ENCODE results near the gene SPN.
"Not testable (repeated sequence)": the region's sequence is repeated elsewhere in the genome, so short reads cannot be mapped to it uniquely, and the experiment has no call there.

SPN gene

DNA sequence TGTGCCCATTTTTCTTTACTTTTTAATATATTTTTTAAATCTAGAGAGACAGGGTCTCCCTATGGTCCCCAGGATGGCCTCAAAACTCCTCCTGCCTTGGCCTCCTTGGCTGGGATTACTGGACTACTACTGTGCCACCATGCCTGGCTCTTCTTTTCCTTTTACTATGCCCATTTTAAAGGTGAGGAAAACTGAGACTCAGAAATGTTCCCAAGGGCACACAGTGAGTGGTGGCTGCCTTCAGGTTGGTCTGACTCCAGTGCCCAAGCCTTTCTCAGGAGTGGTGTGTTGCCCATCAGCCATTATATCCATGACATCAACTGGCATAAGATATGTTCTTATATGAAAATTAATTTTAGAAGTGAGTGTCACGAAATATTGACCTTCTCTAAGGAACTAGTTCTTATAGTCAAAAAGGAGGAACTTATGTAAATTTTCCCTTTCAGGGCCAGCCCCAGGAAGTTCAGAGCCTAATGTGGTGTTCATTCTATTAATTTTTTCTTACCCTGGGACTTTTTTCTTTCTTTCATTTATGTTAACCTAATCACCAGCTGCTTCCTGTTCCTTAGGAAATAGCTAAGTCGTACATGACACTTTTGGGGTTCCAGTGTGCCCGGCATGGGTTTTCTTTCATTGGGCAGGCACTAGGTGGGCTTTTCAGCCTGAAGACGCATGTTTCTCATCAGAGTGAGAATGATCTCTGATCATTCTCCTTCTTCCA lies 17.9 kb upstream of the SPN start:
- no peak for FAIRE-seq
- DNase-seq (ENCODE audit: insufficient read length, low spot score): no peak

GRCh38 chr16:29645694-29646187 lies 17.3 kb upstream of the SPN start:
- FAIRE-seq (no peak), DNase-seq (ENCODE audit: insufficient read length, low spot score) (no peak)

DNA sequence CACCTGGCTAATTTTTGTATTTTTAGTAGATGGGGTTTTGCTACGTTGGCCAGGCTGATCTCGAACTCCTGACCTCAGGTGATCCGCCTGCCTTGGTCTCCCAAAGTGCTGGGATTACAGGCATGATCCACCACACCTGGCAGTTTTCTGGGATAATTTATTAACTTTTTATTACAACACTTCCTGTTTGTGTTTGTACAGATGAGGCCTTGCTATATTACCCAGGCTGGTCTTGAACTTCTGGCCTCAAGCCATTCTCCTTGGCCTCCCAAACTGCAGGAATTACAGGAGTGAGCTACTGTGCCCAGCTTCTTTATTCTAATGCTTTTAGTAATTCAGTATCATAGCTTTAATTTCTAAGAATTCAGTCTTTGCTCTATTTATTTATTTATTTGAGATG lies 16.1 kb upstream of the SPN start:
- DNase-seq (ENCODE audit: insufficient read length, low spot score) (no peak), FAIRE-seq (no peak)

GRCh38 chr16:29649588-29650494 lies 13.2 kb upstream of the SPN start:
- no peak for DNase-seq (ENCODE audit: insufficient read length, low spot score)
- no peak for FAIRE-seq

GRCh38 chr16:29650771-29651170 lies 12.3 kb upstream of the SPN start:
- no peak for DNase-seq (ENCODE audit: insufficient read length, low spot score)
- no peak for FAIRE-seq

- DNase-seq (ENCODE audit: insufficient read length, low spot score) (no peak), FAIRE-seq (no peak)
Observed at GRCh38 chr16:29651774-29652349, 11.2 kb upstream of the SPN start.

DNA sequence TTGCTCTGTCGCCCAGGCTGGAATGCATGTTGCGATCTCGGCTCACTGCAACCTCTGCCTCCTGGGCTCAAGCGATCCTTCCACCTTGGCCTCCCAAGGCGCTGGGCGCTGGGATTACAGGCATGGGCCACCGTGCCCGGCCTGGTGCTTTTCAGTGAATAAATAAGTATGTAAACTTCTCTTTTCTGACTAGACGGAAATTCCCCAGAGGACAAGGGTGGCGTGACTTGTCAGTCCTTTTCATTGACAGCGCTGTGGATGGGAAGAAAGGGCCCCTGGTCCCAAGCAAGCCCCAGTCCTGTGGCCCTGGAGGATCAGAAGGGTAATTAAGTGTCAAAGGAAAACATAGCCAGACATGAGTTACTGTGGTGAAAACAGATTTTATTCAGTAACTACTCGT lies 9.6 kb upstream of the SPN start:
- FAIRE-seq: no peak
- no peak for DNase-seq (ENCODE audit: insufficient read length, low spot score)

DNA sequence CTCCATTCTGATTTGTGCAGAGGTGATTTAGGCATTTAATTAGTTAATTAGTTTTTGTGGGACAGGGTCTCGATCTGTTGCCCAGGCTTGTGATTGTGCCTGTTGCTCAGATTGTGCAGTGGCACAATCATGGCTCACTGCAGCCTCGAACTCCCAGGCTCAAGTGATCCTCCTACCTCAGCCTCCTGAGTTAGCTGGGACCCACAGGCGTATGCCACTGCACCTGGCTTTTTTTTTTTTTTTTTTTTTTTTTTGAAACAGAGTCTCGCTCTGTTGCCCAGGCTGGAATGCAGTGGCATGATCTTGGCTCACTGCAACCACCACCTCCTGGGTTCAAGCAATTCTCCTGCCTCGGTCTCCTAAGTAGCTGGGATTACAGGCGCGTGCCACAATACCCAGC lies 9.2 kb upstream of the SPN start:
- FAIRE-seq; DNase-seq (ENCODE audit: insufficient read length, low spot score): not testable (repeated sequence)

GRCh38 chr16:29656688-29657523 lies 6.1 kb upstream of the SPN start:
- no peak for FAIRE-seq

DNA sequence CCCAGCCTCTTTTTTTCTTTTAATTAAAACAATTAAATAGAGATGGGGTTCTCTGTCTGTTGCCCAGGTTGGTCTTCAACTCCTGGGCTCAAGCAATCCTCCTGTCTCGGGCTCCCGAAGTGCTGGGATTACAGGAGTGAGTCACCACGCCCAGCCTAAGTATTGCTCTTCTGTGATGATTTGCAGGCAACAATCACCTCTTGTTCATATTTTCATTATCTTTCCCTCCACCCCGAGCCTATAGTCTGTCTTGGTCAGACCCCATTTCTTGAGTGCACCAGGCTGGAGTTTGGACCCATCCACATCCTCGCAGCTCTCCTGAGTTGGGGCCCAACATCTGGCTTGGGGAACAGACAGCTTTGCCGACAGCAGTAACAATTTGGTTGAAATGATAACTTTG lies 4.3 kb upstream of the SPN start:
- DNase-seq (ENCODE audit: insufficient read length, low spot score) (no peak), FAIRE-seq (no peak)

More at GRCh38 chr16:29656688-29657523, 6.1 kb upstream of the SPN start:
- DNase-seq (ENCODE audit: insufficient read length, low spot score): no peak

- DNase-seq (ENCODE audit: insufficient read length, low spot score) (no peak), FAIRE-seq (no peak)
Observed at GRCh38 chr16:29662000-29662728, 883 bp upstream of the SPN start.

DNA sequence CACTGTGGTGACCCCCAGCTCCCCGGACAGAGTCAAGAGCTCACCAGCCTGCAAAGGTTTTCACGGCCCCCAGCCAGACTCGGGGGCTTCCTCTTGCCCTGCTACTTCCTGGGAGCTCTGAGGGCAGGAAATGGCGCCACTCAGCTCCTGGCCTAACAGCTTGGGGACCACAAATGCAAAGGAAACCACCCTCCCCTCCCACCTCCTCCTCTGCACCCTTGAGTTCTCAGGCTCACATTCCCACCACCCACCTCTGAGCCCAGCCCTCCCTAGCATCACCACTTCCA lies 375 bp upstream of the SPN start:
- DNase-seq (ENCODE audit: insufficient read length, low spot score) (no peak), FAIRE-seq (no peak)

DNA sequence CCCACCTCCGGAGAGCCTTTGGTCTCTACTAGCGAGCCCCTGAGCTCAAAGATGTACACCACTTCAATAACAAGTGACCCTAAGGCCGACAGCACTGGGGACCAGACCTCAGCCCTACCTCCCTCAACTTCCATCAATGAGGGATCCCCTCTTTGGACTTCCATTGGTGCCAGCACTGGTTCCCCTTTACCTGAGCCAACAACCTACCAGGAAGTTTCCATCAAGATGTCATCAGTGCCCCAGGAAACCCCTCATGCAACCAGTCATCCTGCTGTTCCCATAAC lies 702 bp downstream of the SPN start:
- FAIRE-seq (no peak), DNase-seq (ENCODE audit: insufficient read length, low spot score) (no peak)

GRCh38 chr16:29664091-29664921 lies 1.3 kb downstream of the SPN start:
- DNase-seq (ENCODE audit: insufficient read length, low spot score) (no peak), FAIRE-seq (no peak)

DNA sequence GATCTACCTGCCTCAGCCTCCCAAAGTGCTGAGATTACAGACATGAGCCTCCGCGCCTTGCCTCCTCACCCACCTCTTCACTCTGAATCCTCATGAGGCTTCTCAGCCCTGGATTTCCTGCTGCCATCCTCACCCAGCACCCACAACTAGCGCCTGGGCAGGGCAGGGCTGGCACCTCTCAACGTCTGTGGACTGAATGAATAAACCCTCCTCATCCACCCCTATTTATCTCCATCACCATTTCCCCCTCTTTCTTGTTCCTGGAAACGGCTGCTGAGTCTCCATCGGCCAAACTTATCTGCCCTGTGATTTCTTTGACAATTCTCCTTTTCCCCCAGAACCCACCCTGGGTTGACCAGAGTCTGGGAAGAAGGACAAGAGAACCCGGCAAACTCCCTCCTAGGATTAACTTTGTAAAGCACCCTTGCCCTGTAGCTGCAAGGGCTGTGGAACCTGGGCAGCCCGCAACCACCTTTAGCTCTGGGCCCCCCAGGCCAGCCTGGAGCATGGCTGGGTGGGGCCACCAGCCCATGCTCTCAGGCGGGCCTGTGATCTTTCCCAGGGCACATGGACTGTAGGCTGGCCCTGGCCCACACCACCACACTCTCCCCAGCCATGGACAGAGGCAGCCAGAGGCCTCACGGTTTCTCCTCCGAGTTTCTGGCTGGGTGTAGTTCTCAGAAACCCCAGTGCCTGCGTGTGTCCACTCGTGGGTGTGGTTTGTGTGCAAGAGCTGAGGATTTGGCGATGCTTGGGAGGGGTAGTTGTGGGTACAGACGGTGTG lies 2.4 kb downstream of the SPN start:
- DNase-seq (ENCODE audit: insufficient read length, low spot score) (no peak), FAIRE-seq (no peak)

DNA sequence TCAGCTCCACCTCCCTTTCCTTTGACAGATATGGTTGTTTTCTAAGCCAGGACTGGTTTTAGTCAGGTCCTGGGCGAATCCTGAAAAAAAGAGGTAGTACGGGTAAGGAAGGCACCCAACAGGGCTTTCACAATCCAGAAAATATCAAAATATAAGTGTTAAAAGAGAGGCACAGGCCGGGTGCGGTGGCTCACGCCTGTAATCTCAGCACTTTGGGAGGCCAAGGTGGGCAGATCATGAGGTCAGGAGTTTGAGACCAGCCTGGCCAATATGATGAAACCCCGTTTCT lies 4.2 kb downstream of the SPN start:
- not testable (repeated sequence) for FAIRE-seq; DNase-seq (ENCODE audit: insufficient read length, low spot score)

DNA sequence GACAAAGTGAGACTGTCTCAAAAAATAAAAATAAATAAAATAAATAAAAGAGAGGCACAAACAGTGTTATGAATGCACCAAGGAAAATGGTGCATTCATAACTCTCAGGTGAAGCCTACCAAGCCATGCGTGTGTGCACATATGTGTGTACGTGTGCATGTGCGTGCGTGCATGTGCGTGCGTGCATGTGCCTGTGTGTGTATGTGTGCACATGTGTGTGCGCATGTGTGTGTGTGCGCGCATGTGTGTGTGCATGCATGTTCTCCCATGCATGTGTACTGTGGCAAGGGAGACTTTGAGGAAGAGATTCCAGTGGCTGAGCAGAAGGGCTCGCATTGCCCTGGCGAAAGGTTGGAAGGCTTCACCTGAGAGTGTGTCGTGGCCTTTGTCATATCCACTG lies 4.7 kb downstream of the SPN start:
- FAIRE-seq: no peak
- DNase-seq (ENCODE audit: insufficient read length, low spot score): no peak

- FAIRE-seq (no peak), DNase-seq (ENCODE audit: insufficient read length, low spot score) (no peak)
Observed at GRCh38 chr16:29668267-29668666, 5.2 kb downstream of the SPN start.

DNA sequence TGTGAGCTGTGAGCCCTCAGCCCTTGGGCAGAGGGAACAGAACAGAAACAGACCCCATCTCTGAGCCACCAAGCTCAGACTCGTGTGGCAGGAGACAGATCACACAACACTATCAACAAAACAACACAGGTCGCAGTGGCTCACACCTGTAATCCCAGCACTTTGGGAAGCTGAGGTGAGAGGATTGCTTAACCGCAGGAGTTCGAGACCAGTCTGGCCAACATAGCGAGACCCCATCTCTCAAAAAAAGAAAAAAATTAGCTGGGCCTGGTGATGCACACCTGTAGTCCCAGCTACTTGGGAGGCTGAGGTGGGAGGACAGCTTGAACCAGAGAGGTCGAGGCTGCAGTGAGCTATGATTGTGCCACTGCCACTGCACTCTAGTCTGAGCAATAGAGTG lies 10.5 kb downstream of the SPN start:
- DNase-seq (ENCODE audit: insufficient read length, low spot score): no peak
- no peak for FAIRE-seq
